SH-SY5Y (cell line): Measurements from ENCODE around the gene VPS33B.

ENCODE experiments used
- GATA2 ChIP-seq: IDR thresholded peaks from 2 replicates; pipeline ENCODE4 v1.6.1; 2011; ENCODE audit warnings: mild to moderate bottlenecking, low read depth, low read length
- GATA3 ChIP-seq: IDR thresholded peaks from 2 replicates; pipeline ENCODE4 v1.6.1; 2011; ENCODE audit warnings: low read depth, mild to moderate bottlenecking, low read length, moderate library complexity

- TF ChIP-seq GATA3 (no peak), GATA2 (no peak)
Measured at GRCh38 chr15:90953947-90954711, 68.3 kb downstream of the VPS33B start.
